ENCODE data around the gene SOWAHC.
A peak's percentile ranks its signal among the peaks of the same experiment; 100 is the strongest.

SOWAHC gene

DNA sequence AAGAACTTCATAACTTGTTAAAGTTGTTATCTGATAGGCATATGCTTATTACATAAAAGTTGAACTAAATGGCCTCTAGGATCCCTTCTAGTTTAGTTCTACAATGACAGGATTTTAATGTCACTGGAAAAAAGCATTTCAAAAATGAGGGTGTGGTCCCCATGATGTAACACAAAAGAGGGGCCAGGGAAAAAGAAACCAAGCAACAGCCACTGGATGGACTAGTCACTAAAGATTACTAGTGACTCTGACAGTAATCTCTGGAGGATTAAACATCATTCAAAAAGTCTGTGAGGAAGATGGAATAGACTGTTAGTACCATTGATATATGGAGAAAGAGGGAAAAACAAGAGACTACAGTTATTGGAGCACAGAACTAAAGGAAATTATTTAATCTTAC is 23.0 kb upstream of the SOWAHC start:
- TF ChIP-seq, protein P1, sequence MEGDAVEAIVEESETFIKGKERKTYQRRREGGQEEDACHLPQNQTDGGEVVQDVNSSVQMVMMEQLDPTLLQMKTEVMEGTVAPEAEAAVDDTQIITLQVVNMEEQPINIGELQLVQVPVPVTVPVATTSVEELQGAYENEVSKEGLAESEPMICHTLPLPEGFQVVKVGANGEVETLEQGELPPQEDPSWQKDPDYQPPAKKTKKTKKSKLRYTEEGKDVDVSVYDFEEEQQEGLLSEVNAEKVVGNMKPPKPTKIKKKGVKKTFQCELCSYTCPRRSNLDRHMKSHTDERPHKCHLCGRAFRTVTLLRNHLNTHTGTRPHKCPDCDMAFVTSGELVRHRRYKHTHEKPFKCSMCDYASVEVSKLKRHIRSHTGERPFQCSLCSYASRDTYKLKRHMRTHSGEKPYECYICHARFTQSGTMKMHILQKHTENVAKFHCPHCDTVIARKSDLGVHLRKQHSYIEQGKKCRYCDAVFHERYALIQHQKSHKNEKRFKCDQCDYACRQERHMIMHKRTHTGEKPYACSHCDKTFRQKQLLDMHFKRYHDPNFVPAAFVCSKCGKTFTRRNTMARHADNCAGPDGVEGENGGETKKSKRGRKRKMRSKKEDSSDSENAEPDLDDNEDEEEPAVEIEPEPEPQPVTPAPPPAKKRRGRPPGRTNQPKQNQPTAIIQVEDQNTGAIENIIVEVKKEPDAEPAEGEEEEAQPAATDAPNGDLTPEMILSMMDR (IDR thresholded peaks at IDR 0.05; ENCODE audit: unreplicated experiment in 3 of 3): no peak
- Mint-ChIP-seq H3K36me3 (ENCODE audit: low read depth) (peaks cover 35% of the 10 kb centered on the region), H3K27ac (no peak overlapping the region), H3K4me3 (no peak overlapping the region), H3K27me3 (ENCODE audit: low read depth) (no peaks in the 10 kb centered on the region), H3K9me3 (no peaks in the 10 kb centered on the region), H3K4me1 (no peaks in the 10 kb centered on the region)

DNA sequence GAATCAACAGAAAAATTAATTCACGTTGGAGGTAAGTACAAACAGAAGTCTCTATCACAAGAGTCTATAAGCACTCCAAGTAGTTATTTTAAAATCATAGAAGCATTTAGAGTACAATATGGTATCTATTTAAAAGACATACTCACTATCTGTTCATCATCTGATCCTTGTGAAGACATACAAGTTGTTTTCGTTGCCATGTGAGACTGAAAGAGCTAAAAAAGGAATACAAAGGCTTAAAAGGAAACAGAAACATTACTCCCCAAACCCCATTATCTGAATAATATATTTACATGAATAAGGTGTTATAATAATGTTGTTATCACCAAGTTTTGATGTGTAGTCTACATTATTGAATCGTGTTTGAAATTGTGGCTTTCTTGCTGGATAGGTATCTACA is 21.3 kb upstream of the SOWAHC start:
- no peaks in the 10 kb centered on the region for H3K9me3 Mint-ChIP-seq
- no peak overlapping the region for H3K27ac Mint-ChIP-seq
- no peak overlapping the region for H3K4me3 Mint-ChIP-seq
- no peaks in the 10 kb centered on the region for H3K27me3 Mint-ChIP-seq (ENCODE audit: low read depth)
- H3K36me3 Mint-ChIP-seq (ENCODE audit: low read depth): peaks cover 22% of the 10 kb centered on the region
- no peaks in the 10 kb centered on the region for H3K4me1 Mint-ChIP-seq
- TF ChIP-seq, protein P1 (IDR thresholded peaks at IDR 0.05; ENCODE audit: unreplicated experiment in 3 of 3): no peak

DNA sequence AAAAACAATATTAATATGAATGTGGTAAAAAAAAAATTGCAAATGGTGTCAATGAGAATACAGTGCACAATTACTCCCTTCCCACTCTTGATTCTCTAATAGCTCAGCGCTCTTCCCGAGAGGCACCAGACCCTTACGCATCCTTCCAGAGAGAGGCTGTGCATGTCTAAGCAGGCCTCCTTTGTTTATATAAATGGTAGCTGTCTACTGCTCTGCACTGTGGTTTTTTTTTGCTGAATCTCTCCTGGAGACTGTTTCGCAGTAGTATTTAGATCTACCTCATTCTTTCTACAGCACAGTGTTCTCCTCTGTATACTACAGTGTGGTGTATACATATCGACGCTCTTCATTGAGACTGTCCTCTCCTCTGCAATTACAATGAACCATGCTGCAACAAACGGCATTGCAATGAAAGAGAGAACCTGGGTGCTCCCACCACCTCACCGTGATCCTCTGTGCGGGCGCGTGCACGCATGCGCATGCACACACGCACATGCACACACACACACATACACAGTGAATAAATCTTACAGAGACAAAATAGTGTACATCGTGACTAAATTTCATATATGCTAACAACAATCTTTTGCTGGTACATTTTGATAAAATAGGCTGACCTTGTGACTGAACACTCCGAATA is 19.8 kb upstream of the SOWAHC start:
- H3K4me1 Mint-ChIP-seq: no peaks in the 10 kb centered on the region
- TF ChIP-seq, protein P1 (IDR thresholded peaks at IDR 0.05; ENCODE audit: unreplicated experiment in 3 of 3): no peak
- H3K27me3 Mint-ChIP-seq (ENCODE audit: low read depth): no peaks in the 10 kb centered on the region
- no peak overlapping the region for H3K4me3 Mint-ChIP-seq
- no peak overlapping the region for H3K27ac Mint-ChIP-seq
- peaks cover 18% of the 10 kb centered on the region for H3K36me3 Mint-ChIP-seq (ENCODE audit: low read depth)
- H3K9me3 Mint-ChIP-seq: no peaks in the 10 kb centered on the region

DNA sequence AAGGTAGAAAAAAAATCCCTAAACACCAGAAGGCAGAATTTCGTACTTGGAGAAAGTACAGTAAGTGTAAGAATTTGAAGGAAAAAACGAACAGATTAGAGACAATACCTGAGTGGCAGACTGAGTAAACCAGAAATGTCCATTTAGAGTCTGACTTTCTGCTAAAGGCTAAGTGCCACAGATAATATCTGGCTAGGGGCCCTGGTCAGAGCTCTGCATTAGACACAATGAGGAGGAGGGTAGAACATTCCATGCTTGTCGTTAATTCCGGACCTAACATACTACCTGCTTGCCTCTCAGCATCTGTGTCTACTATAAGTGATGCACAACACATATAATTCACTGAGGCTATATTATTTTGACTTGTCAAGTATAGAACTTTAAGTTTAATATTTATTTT is 18.5 kb upstream of the SOWAHC start:
- Mint-ChIP-seq H3K36me3 (ENCODE audit: low read depth) (peaks cover 16% of the 10 kb centered on the region), H3K9me3 (no peaks in the 10 kb centered on the region), H3K27me3 (ENCODE audit: low read depth) (no peaks in the 10 kb centered on the region), H3K27ac (no peak overlapping the region), H3K4me3 (no peak overlapping the region), H3K4me1 (no peaks in the 10 kb centered on the region)
- TF ChIP-seq, protein P1 (IDR thresholded peaks at IDR 0.05; ENCODE audit: unreplicated experiment in 3 of 3): no peak

DNA sequence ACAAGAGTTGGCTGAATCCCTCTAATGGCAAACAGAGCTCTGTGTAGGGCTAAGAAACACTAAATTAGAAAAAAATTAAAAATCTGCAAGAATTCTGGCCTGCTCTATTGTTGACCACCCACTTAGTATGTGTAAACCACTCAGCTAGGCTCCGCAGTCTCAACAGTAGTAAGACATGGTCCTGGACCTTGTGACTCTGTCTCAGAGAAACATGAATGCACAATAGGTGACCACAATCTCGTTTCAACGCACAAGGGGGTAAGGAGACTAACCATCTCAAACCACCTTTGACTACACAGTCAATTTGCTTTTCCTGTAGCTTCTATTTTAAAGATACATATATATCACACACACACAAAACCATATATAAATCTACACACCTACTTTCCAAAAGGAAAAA is 16.9 kb upstream of the SOWAHC start:
- Mint-ChIP-seq H3K9me3 (no peaks in the 10 kb centered on the region), H3K4me3 (no peak overlapping the region), H3K27ac (no peak overlapping the region), H3K27me3 (ENCODE audit: low read depth) (no peaks in the 10 kb centered on the region), H3K36me3 (ENCODE audit: low read depth) (peaks cover 5% of the 10 kb centered on the region), H3K4me1 (peaks cover 13% of the 10 kb centered on the region)
- TF ChIP-seq, protein P1 (IDR thresholded peaks at IDR 0.05; ENCODE audit: unreplicated experiment in 3 of 3): no peak

DNA sequence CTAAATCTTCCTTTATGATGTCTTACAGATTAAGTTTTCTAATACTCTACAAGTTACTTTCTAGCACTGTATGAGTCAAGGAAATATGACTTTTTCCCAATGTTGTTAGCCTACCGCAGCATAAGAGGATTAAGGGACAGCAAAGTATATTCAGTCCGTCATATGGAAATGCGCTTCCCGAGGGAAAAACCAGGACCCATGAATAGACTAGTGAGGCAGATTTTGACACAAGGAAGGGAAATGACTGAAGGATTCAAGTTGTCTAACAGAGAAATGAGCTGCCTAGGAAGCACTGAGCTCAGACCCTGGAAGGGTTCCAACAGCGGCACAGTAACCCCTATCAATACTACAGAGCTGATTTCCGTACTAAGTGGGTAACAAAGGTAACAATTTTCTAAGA is 12.4 kb upstream of the SOWAHC start:
- H3K9me3 Mint-ChIP-seq: no peaks in the 10 kb centered on the region
- no peaks in the 10 kb centered on the region for H3K36me3 Mint-ChIP-seq (ENCODE audit: low read depth)
- peak overlapping the region in 1 of 3 experiments; percentile 60 for H3K27ac Mint-ChIP-seq
- TF ChIP-seq, protein P1 (IDR thresholded peaks at IDR 0.05; ENCODE audit: unreplicated experiment in 3 of 3): no peak
- no peak overlapping the region for H3K4me3 Mint-ChIP-seq
- no peaks in the 10 kb centered on the region for H3K27me3 Mint-ChIP-seq (ENCODE audit: low read depth)
- H3K4me1 Mint-ChIP-seq: peaks cover 13% of the 10 kb centered on the region

All from nephron (organoid).